SK-N-MC (cell line): ENCODE results near the gene WDFY4.

ENCODE experiments used
- EZH2 ChIP-seq: fragments of 200-600 bp; sonication (generic); IDR thresholded peaks from one replicate; pipeline ENCODE4 v1.6.1; 2017; ENCODE audit warnings: antibody characterized with exemption
- FOXP2 ChIP-seq: optimal IDR thresholded peaks from 2 replicates; pipeline ENCODE3; 2011; ENCODE audit warnings: mild to moderate bottlenecking, moderate library complexity; ENCODE audit not compliant: insufficient read depth; ENCODE audit errors: extremely low read length, control extremely low read depth
- POLR2AphosphoS5 ChIP-seq: IDR thresholded peaks from 2 replicates; pipeline ENCODE4 v1.6.1; 2012; ENCODE audit warnings: mild to moderate bottlenecking, low read depth, low read length, borderline replicate concordance

GRCh38 chr10:48707472-48707871, 22.8 kb downstream of the WDFY4 start:
- no peak for TF ChIP-seq POLR2AphosphoS5
- no peak for TF ChIP-seq EZH2
- no peak for TF ChIP-seq FOXP2
